Mesenchymal stem cell (in vitro differentiated cells and primary cell): Measurements from ENCODE around the gene TXNRD1. TPM values are rescaled to one million over a fixed set of nuclear protein-coding genes. Genes with fewer than 3 reads are reported as not detected.

ENCODE experiments used
- DNase-seq: peaks from one replicate; pipeline ENCODE4 v3.0.0-alpha.2; 2013
- H2AFZ ChIP-seq: one replicate; pipeline ENCODE4 v1.6.1; 2013; ENCODE audit warnings: low read depth, mild to moderate bottlenecking, control low read depth, inconsistent platforms, low read length, moderate library complexity
- H2AK5ac ChIP-seq: 2 replicates; pipeline ENCODE4 v1.6.1; 2013; ENCODE audit warnings: low read length, moderate library complexity, mild to moderate bottlenecking, inconsistent platforms; ENCODE audit not compliant: severe bottlenecking
- H2BK120ac ChIP-seq: one replicate; pipeline ENCODE4 v1.6.1; 2013; ENCODE audit warnings: low read depth, mild to moderate bottlenecking, inconsistent platforms, low read length, moderate library complexity
- H2BK12ac ChIP-seq, 2 experiments: one replicate each; pipeline ENCODE4 v1.6.1; 2013; ENCODE audit warnings: inconsistent platforms in 2 of 2, low read length in 2 of 2, mild to moderate bottlenecking in 2 of 2, moderate library complexity in 2 of 2, control low read depth in 1 of 2
- H2BK15ac ChIP-seq: one replicate; pipeline ENCODE4 v1.6.1; 2013; ENCODE audit warnings: mild to moderate bottlenecking, low read depth, inconsistent platforms; ENCODE audit not compliant: poor library complexity, severe bottlenecking
- H2BK5ac ChIP-seq: 2 replicates; pipeline ENCODE4 v1.6.1; 2013; ENCODE audit warnings: low read depth, mild to moderate bottlenecking, low read length, control low read depth, inconsistent platforms; ENCODE audit not compliant: poor library complexity, severe bottlenecking
- H3K14ac ChIP-seq, 2 experiments: one replicate each; pipeline ENCODE4 v1.6.1; 2013; ENCODE audit warnings: inconsistent platforms in 2 of 2, low read length in 2 of 2, control low read depth in 1 of 2, mild to moderate bottlenecking in 1 of 2, moderate library complexity in 1 of 2
- H3K18ac ChIP-seq, 2 experiments: one replicate each; pipeline ENCODE4 v1.6.1; 2013; ENCODE audit warnings: inconsistent platforms in 2 of 2, low read length in 2 of 2, control low read depth in 1 of 2, low read depth in 1 of 2, mild to moderate bottlenecking in 1 of 2
- H3K23ac ChIP-seq, 2 experiments: one replicate each; pipeline ENCODE4 v1.6.1; 2013; ENCODE audit warnings: inconsistent platforms in 2 of 2, low read length in 2 of 2, mild to moderate bottlenecking in 2 of 2, moderate library complexity in 2 of 2, control low read depth in 1 of 2
- H3K27ac ChIP-seq: 2 replicates; pipeline ENCODE4 v1.5.1; 2013; ENCODE audit warnings: mild to moderate bottlenecking, moderate library complexity, low read length, control low read depth, inconsistent platforms; ENCODE audit not compliant: poor library complexity, severe bottlenecking
- H3K27me3 ChIP-seq, 2 experiments: 2 replicates each; pipeline versions ENCODE4 v1.6.1 to v1.7.0; 2013; ENCODE audit warnings: low read length in 2 of 2, mild to moderate bottlenecking in 2 of 2, moderate library complexity in 2 of 2, control low read depth in 1 of 2, inconsistent platforms in 1 of 2; ENCODE audit not compliant: control insufficient read depth in 1 of 2, insufficient read depth in 1 of 2
- H3K36me3 ChIP-seq, 2 experiments: 2 replicates each; pipeline versions ENCODE4 v1.6.1 to v1.7.0; 2013; ENCODE audit warnings: low read length in 2 of 2, control low read depth in 1 of 2, inconsistent platforms in 1 of 2, low read depth in 1 of 2, mild to moderate bottlenecking in 1 of 2; ENCODE audit not compliant: insufficient read depth in 2 of 2, control insufficient read depth in 1 of 2
- H3K4ac ChIP-seq, 2 experiments: one replicate each; pipeline ENCODE4 v1.6.1; 2013; ENCODE audit warnings: inconsistent platforms in 2 of 2, low read length in 2 of 2, mild to moderate bottlenecking in 2 of 2, moderate library complexity in 2 of 2, control low read depth in 1 of 2, low read depth in 1 of 2
- H3K4me1 ChIP-seq: 2 replicates; pipeline ENCODE4 v1.6.1; 2013; ENCODE audit warnings: low read depth, low read length, control low read depth; ENCODE audit not compliant: control insufficient read depth, insufficient read depth
- H3K4me2 ChIP-seq: 2 replicates; pipeline ENCODE4 v1.6.1; 2013; ENCODE audit warnings: low read length, mild to moderate bottlenecking, inconsistent platforms; ENCODE audit not compliant: poor library complexity, severe bottlenecking
- H3K4me3 ChIP-seq, 2 experiments: 2 replicates each; pipeline versions ENCODE4 v1.5.1 to v1.7.0; 2013; ENCODE audit warnings: low read length in 2 of 2, mild to moderate bottlenecking in 2 of 2, control low read depth in 1 of 2, low read depth in 1 of 2; ENCODE audit not compliant: insufficient read depth in 1 of 2
- H3K79me1 ChIP-seq: replicated peaks from 2 replicates; pipeline ENCODE4 v1.6.1; 2013; ENCODE audit warnings: mild to moderate bottlenecking, control low read depth, low read length, inconsistent platforms; ENCODE audit not compliant: poor library complexity, severe bottlenecking
- H3K9ac ChIP-seq: 2 replicates; pipeline ENCODE4 v1.7.0; 2013; ENCODE audit warnings: mild to moderate bottlenecking, low read length, moderate library complexity
- H3K9me3 ChIP-seq: 2 replicates; pipeline ENCODE4 v1.7.0; 2013; ENCODE audit warnings: mild to moderate bottlenecking, low read length; ENCODE audit not compliant: control insufficient read depth
- H4K8ac ChIP-seq: one replicate; pipeline ENCODE4 v1.6.1; 2013; ENCODE audit warnings: inconsistent platforms, mild to moderate bottlenecking, low read length, moderate library complexity
- H4K91ac ChIP-seq: one replicate; pipeline ENCODE4 v1.6.1; 2013; ENCODE audit warnings: mild to moderate bottlenecking, low read length, inconsistent platforms
- WGBS: methylation state at CpG from one replicate; pipeline ENCODE4 v1.1.7; 2013; ENCODE audit warnings: mixed read lengths; 5-methylcytosine and 5-hydroxymethylcytosine counted together
- polyA plus RNA-seq, 2 experiments: library from polyadenylated mRNA; stranded (reverse); fragments of 200-250 nt; gene quantifications; one replicate each; pipeline ENCODE4 v1.2.3, GENCODE V29; 2013

TXNRD1 gene
- 177 TPM for polyA plus RNA-seq (2013, experiment 1 of 2)
- polyA plus RNA-seq (2013, experiment 2 of 2), result 174 TPM

GRCh38 chr12:104215638-104216297 is at the start of gene TXNRD1:
TSS of gene TXNRD1 (plus strand) at chr12:104215779. CDS start at chr12:104215803, 24 bp downstream.
- Histone ChIP-seq H2BK12ac (peak within 1 kb of the TSS; percentile 51 to 77), H3K14ac (peak within 1 kb of the TSS in 1 of 2 experiments; percentile 73), H3K9ac (peak within 1 kb of the TSS; percentile 94), H3K4ac (peak within 1 kb of the TSS; percentile 85 to 98), H3K27ac (no peak within 1 kb of the TSS), H3K4me3 (peak within 1 kb of the TSS; percentile 70 to 87), H3K79me1 (peaks cover 5% of the 10 kb centered on the region), H2AK5ac (peak within 1 kb of the TSS; percentile 19), H2AFZ (peak within 1 kb of the TSS; percentile 83), H3K9me3 (no peaks in the 10 kb centered on the region), H3K4me2 (peak within 1 kb of the TSS; percentile 89), H3K23ac (peak within 1 kb of the TSS; percentile 41 to 46), H2BK120ac (peak within 1 kb of the TSS; percentile 98), H4K8ac (peak within 1 kb of the TSS; percentile 96), H3K36me3 (no peaks in the 10 kb centered on the region), H3K27me3 (no peaks in the 10 kb centered on the region), H3K18ac (peak within 1 kb of the TSS; percentile 88 to 98), H2BK15ac (peak within 1 kb of the TSS; percentile 99), H4K91ac (peak within 1 kb of the TSS; percentile 90), H2BK5ac (peak within 1 kb of the TSS; percentile 66), H3K4me1 (peaks cover 13% of the 10 kb centered on the region)
- WGBS, result 3% methylated on average over 56 of the region's 71 CpGs
- DNase-seq, result peak; percentile 88

GRCh38 chr12:104165801-104166200 is 49.8 kb upstream of the TXNRD1 start:
- Histone ChIP-seq H3K27ac (no peak overlapping the region), H2BK12ac (no peak overlapping the region), H2BK15ac (no peak overlapping the region), H2AK5ac (no peak overlapping the region), H3K36me3 (no peaks in the 10 kb centered on the region), H3K4me3 (no peak overlapping the region), H3K23ac (no peak overlapping the region), H3K9ac (no peak overlapping the region), H3K4ac (no peak overlapping the region), H3K4me1 (no peaks in the 10 kb centered on the region), H3K14ac (no peak overlapping the region), H2BK120ac (no peak overlapping the region), H3K79me1 (no peaks in the 10 kb centered on the region), H3K4me2 (no peak overlapping the region), H2BK5ac (no peak overlapping the region), H4K8ac (no peak overlapping the region), H3K18ac (no peak overlapping the region), H3K27me3 (peaks cover 0 to 6% of the 10 kb centered on the region in 2 experiments), H3K9me3 (no peaks in the 10 kb centered on the region), H2AFZ (no peak overlapping the region), H4K91ac (no peak overlapping the region)
- 77% methylated on average over 1 of the region's 2 CpGs for WGBS
- no peak for DNase-seq

GRCh38 chr12:104166465-104166864 is 49.1 kb upstream of the TXNRD1 start:
- Histone ChIP-seq H2BK12ac (no peak overlapping the region), H3K14ac (no peak overlapping the region), H3K36me3 (no peaks in the 10 kb centered on the region), H3K4me3 (no peak overlapping the region), H2AFZ (no peak overlapping the region), H3K4me1 (no peaks in the 10 kb centered on the region), H3K23ac (no peak overlapping the region), H3K27me3 (peaks cover 0 to 6% of the 10 kb centered on the region in 2 experiments), H2AK5ac (no peak overlapping the region), H3K9me3 (no peaks in the 10 kb centered on the region), H3K79me1 (no peaks in the 10 kb centered on the region), H3K9ac (no peak overlapping the region), H2BK120ac (no peak overlapping the region), H3K27ac (no peak overlapping the region), H3K4me2 (no peak overlapping the region), H2BK5ac (no peak overlapping the region), H4K8ac (no peak overlapping the region), H3K18ac (no peak overlapping the region), H2BK15ac (no peak overlapping the region), H3K4ac (no peak overlapping the region), H4K91ac (no peak overlapping the region)
- peak; percentile 33 for DNase-seq
- WGBS, result 93% methylated on average over 6 of the region's 6 CpGs

- Histone ChIP-seq H3K27me3 (peaks cover 0 to 6% of the 10 kb centered on the region in 2 experiments), H4K91ac (no peak overlapping the region), H3K4me1 (no peaks in the 10 kb centered on the region), H3K36me3 (no peaks in the 10 kb centered on the region), H2BK15ac (no peak overlapping the region), H3K4me3 (no peak overlapping the region), H3K9ac (no peak overlapping the region), H3K14ac (no peak overlapping the region), H2AK5ac (no peak overlapping the region), H3K18ac (no peak overlapping the region), H2BK12ac (no peak overlapping the region), H3K4me2 (no peak overlapping the region), H2AFZ (no peak overlapping the region), H3K79me1 (no peaks in the 10 kb centered on the region), H3K4ac (no peak overlapping the region), H3K27ac (no peak overlapping the region), H3K9me3 (no peaks in the 10 kb centered on the region), H2BK120ac (no peak overlapping the region), H2BK5ac (no peak overlapping the region), H4K8ac (no peak overlapping the region), H3K23ac (no peak overlapping the region)
- 89% methylated on average over 3 of the region's 5 CpGs for WGBS
- DNase-seq, result no peak
Measured at GRCh38 chr12:104167519-104168458, 47.8 kb upstream of the TXNRD1 start.
